ENCODE results near the gene ACOT9. TPM values are rescaled to one million over a fixed set of nuclear protein-coding genes. Genes with fewer than 3 reads are reported as not detected.
"Not testable (repeated sequence)": the region's sequence is repeated elsewhere in the genome, so short reads cannot be mapped to it uniquely, and the experiment has no call there.

The ACOT9 gene
- total and polyA plus RNA-seq, 2 experiments from 2014 or later = 28.5 to 34.3 TPM

DNA sequence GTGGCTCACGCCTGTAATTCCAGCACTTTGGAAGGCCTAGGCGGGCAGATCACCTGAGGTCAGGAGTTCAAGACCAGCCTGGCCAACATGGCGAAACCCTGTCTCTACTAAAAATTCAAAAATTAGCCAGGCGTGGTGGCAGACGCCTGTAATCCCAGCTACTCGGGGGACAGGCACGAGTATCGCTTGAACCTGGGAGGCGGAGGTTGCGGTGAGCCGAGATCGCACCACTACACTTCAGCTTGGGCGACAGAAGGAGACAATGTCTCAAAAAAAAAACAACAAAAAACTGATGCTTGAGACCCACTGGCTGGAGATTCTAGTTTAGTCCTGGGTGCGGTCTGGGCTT lies 521 bp upstream of the ACOT9 start:
- H4K20me1 ChIP-seq (replicated peaks; ENCODE audit: insufficient read depth); H3K36me3 Mint-ChIP-seq (ENCODE audit: low read depth); ATAC-seq; H3K4me1 ChIP-seq (ENCODE audit: insufficient read depth); H3K9me3 Mint-ChIP-seq; H3K27me3 ChIP-seq (ENCODE audit: insufficient read depth); H3K36me3 ChIP-seq (ENCODE audit: insufficient read depth); H3K4me1 Mint-ChIP-seq; H3F3A ChIP-seq (replicated peaks; ENCODE audit: low read depth); DNase-seq (ENCODE audit: low spot score); H3K9me2 ChIP-seq (ENCODE audit: insufficient read depth); H3K27me3 Mint-ChIP-seq (ENCODE audit: insufficient read depth, low read depth, poor library complexity): not testable (repeated sequence)
- Histone ChIP-seq H2AFZ (peak overlapping the region; percentile 96; the same call in 1 of the 2 replicates), H3K4me3 (peak overlapping the region; percentile 71), H3K79me2 (replicated peaks; ENCODE audit: insufficient read depth) (peaks cover 35% of the 10 kb centered on the region), H3K4me2 (peak overlapping the region; percentile 83), H3K27ac (ENCODE audit: low read depth) (peak overlapping the region; percentile 39; the same call in 1 of the 2 replicates)
- H3K4me3 Mint-ChIP-seq = peak overlapping the region; percentile 89
- peak overlapping the region; percentile 93 for H3K27ac Mint-ChIP-seq

DNA sequence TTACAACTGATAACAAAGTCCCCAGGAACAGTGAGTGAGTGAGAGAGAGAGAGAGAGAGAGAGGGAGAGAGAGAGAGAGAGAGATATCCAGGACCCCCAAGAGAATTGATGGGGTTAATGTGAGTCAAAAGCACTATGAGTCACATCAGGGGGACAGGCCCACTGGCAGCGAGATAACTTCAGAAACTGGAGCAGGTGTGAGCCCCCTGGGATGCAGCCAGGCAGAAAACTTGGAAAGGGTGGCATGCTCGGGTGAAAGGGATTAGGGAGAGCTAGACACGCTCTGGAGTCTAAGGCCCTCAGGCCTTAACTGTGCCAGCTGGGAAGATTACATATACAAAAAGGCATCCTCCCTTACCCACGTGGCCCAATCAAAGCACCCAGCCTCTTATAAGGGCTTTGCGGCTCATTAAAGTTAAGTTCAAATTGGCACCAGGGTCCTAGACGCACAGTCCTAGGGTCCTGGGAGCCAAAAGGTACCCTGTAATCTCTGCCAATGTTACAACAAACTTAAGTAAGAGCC lies 841 bp downstream of the ACOT9 start:
- peak; percentile 37 for ATAC-seq
- H3K27ac Mint-ChIP-seq = no peak overlapping the region; the same call in 1 of the 2 replicates
- no peaks in the 10 kb centered on the region for H3K27me3 ChIP-seq (ENCODE audit: insufficient read depth)
- peak overlapping the region; percentile 83 for H3K4me2 ChIP-seq
- peaks cover 6% of the 10 kb centered on the region; the same call in 2 of the 3 replicates for H3K4me1 Mint-ChIP-seq
- H3K36me3 Mint-ChIP-seq (ENCODE audit: low read depth) = no peaks in the 10 kb centered on the region; the same call in 2 of the 3 replicates
- H3K79me2 ChIP-seq (replicated peaks; ENCODE audit: insufficient read depth) = peaks cover 48% of the 10 kb centered on the region
- no peaks in the 10 kb centered on the region for H3K4me1 ChIP-seq (ENCODE audit: insufficient read depth)
- H4K20me1 ChIP-seq (replicated peaks; ENCODE audit: insufficient read depth) = no peaks in the 10 kb centered on the region
- DNase-seq (ENCODE audit: low spot score) = peak; percentile 50
- H3K9me2 ChIP-seq (ENCODE audit: insufficient read depth) = no peaks in the 10 kb centered on the region
- H3K27ac ChIP-seq (ENCODE audit: low read depth) = 0 out of 2 replicates have a peak overlapping the region, but pooled peaks have one; percentile 59
- H3K9me3 Mint-ChIP-seq = no peaks in the 10 kb centered on the region
- peaks cover 2% of the 10 kb centered on the region for H3K27me3 Mint-ChIP-seq (ENCODE audit: insufficient read depth, low read depth, poor library complexity)
- no peak overlapping the region for H2AFZ ChIP-seq
- H3F3A ChIP-seq (replicated peaks; ENCODE audit: low read depth) = no peaks in the 10 kb centered on the region
- peak overlapping the region; percentile 89 for H3K4me3 Mint-ChIP-seq
- H3K36me3 ChIP-seq (ENCODE audit: insufficient read depth) = no peaks in the 10 kb centered on the region
- peak overlapping the region; percentile 71 for H3K4me3 ChIP-seq
- TF ChIP-seq, protein P1, sequence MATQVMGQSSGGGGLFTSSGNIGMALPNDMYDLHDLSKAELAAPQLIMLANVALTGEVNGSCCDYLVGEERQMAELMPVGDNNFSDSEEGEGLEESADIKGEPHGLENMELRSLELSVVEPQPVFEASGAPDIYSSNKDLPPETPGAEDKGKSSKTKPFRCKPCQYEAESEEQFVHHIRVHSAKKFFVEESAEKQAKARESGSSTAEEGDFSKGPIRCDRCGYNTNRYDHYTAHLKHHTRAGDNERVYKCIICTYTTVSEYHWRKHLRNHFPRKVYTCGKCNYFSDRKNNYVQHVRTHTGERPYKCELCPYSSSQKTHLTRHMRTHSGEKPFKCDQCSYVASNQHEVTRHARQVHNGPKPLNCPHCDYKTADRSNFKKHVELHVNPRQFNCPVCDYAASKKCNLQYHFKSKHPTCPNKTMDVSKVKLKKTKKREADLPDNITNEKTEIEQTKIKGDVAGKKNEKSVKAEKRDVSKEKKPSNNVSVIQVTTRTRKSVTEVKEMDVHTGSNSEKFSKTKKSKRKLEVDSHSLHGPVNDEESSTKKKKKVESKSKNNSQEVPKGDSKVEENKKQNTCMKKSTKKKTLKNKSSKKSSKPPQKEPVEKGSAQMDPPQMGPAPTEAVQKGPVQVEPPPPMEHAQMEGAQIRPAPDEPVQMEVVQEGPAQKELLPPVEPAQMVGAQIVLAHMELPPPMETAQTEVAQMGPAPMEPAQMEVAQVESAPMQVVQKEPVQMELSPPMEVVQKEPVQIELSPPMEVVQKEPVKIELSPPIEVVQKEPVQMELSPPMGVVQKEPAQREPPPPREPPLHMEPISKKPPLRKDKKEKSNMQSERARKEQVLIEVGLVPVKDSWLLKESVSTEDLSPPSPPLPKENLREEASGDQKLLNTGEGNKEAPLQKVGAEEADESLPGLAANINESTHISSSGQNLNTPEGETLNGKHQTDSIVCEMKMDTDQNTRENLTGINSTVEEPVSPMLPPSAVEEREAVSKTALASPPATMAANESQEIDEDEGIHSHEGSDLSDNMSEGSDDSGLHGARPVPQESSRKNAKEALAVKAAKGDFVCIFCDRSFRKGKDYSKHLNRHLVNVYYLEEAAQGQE (IDR thresholded peaks at IDR 0.05; ENCODE audit: unreplicated experiment) = no peak
- TF ChIP-seq ZNF462 (CRISPR knock-in tag; IDR thresholded peaks at IDR 0.05) (no peak), POLR2AphosphoS5 (IDR thresholded peaks at IDR 0.05; ENCODE audit: low read depth) (no peak), ZNF331 (CRISPR knock-in tag; IDR thresholded peaks at IDR 0.05; ENCODE audit: low read depth) (no peak), JUNB (IDR thresholded peaks at IDR 0.05; ENCODE audit: unreplicated experiment) (no peak), EZH2 (IDR thresholded peaks at IDR 0.05; ENCODE audit: low read depth, unreplicated experiment) (no peak), EZH2phosphoT487 (IDR thresholded peaks at IDR 0.05; ENCODE audit: unreplicated experiment) (no peak)
- TF ChIP-seq, protein P2, sequence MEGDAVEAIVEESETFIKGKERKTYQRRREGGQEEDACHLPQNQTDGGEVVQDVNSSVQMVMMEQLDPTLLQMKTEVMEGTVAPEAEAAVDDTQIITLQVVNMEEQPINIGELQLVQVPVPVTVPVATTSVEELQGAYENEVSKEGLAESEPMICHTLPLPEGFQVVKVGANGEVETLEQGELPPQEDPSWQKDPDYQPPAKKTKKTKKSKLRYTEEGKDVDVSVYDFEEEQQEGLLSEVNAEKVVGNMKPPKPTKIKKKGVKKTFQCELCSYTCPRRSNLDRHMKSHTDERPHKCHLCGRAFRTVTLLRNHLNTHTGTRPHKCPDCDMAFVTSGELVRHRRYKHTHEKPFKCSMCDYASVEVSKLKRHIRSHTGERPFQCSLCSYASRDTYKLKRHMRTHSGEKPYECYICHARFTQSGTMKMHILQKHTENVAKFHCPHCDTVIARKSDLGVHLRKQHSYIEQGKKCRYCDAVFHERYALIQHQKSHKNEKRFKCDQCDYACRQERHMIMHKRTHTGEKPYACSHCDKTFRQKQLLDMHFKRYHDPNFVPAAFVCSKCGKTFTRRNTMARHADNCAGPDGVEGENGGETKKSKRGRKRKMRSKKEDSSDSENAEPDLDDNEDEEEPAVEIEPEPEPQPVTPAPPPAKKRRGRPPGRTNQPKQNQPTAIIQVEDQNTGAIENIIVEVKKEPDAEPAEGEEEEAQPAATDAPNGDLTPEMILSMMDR (conservative IDR thresholded peaks at IDR 0.05; ENCODE audit: low read depth in 2 of 2) = no peak
- TF ChIP-seq, protein P3, sequence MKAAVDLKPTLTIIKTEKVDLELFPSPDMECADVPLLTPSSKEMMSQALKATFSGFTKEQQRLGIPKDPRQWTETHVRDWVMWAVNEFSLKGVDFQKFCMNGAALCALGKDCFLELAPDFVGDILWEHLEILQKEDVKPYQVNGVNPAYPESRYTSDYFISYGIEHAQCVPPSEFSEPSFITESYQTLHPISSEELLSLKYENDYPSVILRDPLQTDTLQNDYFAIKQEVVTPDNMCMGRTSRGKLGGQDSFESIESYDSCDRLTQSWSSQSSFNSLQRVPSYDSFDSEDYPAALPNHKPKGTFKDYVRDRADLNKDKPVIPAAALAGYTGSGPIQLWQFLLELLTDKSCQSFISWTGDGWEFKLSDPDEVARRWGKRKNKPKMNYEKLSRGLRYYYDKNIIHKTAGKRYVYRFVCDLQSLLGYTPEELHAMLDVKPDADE (IDR thresholded peaks at IDR 0.05) = no peak
